ENCODE measurements around the gene ZNF319. TPM values are rescaled to one million over a fixed set of nuclear protein-coding genes. Genes with fewer than 3 reads are reported as not detected.

Gene ZNF319
- total RNA-seq, 1 donor from 2014 or later, result 14.9 TPM

DNA sequence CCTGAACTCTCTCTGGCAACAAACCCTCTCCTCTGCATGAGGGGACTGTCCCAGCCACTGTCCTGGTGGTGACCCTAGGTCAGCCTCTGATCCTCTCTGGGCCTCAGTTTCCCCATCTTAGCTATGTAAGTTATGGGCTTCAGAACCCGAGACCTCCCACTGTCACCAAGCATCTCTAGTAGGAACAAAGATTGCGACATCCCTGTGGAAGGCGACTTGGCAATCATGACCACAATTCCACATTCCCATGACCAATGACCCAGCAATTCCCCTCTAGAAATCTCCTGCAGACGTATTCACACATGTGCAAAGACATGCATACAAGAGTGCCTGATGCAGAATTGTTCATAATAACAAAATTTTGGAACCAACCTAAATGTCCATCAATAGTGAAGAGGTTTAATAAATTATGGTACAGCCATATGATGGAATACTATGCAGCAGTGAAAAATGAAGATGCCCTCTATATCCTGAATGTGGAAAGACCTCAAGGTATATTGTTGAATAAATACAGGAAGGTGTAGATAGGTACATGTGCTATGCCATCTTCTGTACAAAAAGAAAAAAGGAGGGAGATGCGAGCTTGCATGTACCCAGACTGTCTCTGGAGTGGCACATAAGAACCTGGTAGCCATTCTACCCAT is 50.8 kb downstream of the ZNF319 start:
- Mint-ChIP-seq H3K36me3 (ENCODE audit: unreplicated experiment) (no peaks in the 10 kb centered on the region), H3K27ac (ENCODE audit: unreplicated experiment) (no peak overlapping the region), H3K9me3 (ENCODE audit: unreplicated experiment) (no peaks in the 10 kb centered on the region), H3K4me3 (ENCODE audit: unreplicated experiment) (no peak overlapping the region), H3K27me3 (ENCODE audit: unreplicated experiment) (peaks cover 13% of the 10 kb centered on the region), H3K4me1 (ENCODE audit: unreplicated experiment) (no peaks in the 10 kb centered on the region)
- TF ChIP-seq, protein P1, sequence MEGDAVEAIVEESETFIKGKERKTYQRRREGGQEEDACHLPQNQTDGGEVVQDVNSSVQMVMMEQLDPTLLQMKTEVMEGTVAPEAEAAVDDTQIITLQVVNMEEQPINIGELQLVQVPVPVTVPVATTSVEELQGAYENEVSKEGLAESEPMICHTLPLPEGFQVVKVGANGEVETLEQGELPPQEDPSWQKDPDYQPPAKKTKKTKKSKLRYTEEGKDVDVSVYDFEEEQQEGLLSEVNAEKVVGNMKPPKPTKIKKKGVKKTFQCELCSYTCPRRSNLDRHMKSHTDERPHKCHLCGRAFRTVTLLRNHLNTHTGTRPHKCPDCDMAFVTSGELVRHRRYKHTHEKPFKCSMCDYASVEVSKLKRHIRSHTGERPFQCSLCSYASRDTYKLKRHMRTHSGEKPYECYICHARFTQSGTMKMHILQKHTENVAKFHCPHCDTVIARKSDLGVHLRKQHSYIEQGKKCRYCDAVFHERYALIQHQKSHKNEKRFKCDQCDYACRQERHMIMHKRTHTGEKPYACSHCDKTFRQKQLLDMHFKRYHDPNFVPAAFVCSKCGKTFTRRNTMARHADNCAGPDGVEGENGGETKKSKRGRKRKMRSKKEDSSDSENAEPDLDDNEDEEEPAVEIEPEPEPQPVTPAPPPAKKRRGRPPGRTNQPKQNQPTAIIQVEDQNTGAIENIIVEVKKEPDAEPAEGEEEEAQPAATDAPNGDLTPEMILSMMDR (IDR thresholded peaks at IDR 0.05), result no peak
- no peak for DNase-seq (ENCODE audit: extremely low spot score, unreplicated experiment)

DNA sequence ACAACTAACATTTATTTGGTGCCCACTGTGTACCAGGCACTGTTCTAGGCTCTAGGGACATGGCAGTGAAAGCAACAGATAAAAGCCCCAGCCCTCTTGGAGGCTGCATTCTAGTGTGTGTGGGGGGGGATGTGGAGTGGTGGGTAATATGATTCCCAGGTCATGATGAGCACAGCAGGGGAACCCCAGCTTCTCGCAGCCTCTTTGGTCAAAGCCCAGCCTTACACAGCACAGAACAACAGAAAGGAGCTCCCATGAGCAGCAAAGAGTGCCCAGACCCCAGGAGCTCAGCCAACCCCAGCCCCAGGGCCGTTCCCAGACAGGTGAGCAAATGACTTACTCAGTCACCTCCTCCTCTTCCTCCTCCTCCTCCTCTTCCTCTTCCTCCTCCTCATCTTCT is 51.5 kb downstream of the ZNF319 start:
- peaks cover 12% of the 10 kb centered on the region for H3K27me3 Mint-ChIP-seq (ENCODE audit: unreplicated experiment)
- H3K4me1 Mint-ChIP-seq (ENCODE audit: unreplicated experiment), result no peaks in the 10 kb centered on the region
- H3K9me3 Mint-ChIP-seq (ENCODE audit: unreplicated experiment), result no peaks in the 10 kb centered on the region
- TF ChIP-seq, protein P1 (IDR thresholded peaks at IDR 0.05), result no peak
- DNase-seq (ENCODE audit: extremely low spot score, unreplicated experiment), result no peak
- H3K36me3 Mint-ChIP-seq (ENCODE audit: unreplicated experiment), result no peaks in the 10 kb centered on the region
- no peak overlapping the region for H3K4me3 Mint-ChIP-seq (ENCODE audit: unreplicated experiment)
- no peak overlapping the region for H3K27ac Mint-ChIP-seq (ENCODE audit: unreplicated experiment)

DNA sequence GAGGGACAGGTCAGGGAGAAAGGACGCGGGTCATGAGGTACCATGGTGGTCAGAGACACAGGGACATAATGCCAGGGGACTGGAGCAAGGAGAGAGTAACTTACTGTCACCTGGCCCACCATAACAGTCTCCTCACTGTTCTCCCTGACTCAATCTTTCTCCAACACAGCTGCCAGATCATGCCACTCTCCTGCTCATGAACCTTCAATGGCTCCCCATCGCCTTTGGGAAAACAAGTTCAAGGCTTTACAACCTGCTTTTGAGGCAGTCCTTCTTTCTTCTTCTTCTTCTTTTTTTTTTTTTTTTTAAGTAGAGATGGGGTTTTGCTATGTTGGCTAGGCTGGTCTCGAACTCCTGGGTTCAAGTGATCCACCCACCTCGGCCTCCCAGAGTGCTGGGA is 52.4 kb downstream of the ZNF319 start:
- TF ChIP-seq, protein P1 (IDR thresholded peaks at IDR 0.05), result no peak
- H3K27ac Mint-ChIP-seq (ENCODE audit: unreplicated experiment), result no peak overlapping the region
- H3K9me3 Mint-ChIP-seq (ENCODE audit: unreplicated experiment), result no peaks in the 10 kb centered on the region
- no peak overlapping the region for H3K4me3 Mint-ChIP-seq (ENCODE audit: unreplicated experiment)
- no peaks in the 10 kb centered on the region for H3K36me3 Mint-ChIP-seq (ENCODE audit: unreplicated experiment)
- no peaks in the 10 kb centered on the region for H3K4me1 Mint-ChIP-seq (ENCODE audit: unreplicated experiment)
- no peak for DNase-seq (ENCODE audit: extremely low spot score, unreplicated experiment)
- peaks cover 18% of the 10 kb centered on the region for H3K27me3 Mint-ChIP-seq (ENCODE audit: unreplicated experiment)

DNA sequence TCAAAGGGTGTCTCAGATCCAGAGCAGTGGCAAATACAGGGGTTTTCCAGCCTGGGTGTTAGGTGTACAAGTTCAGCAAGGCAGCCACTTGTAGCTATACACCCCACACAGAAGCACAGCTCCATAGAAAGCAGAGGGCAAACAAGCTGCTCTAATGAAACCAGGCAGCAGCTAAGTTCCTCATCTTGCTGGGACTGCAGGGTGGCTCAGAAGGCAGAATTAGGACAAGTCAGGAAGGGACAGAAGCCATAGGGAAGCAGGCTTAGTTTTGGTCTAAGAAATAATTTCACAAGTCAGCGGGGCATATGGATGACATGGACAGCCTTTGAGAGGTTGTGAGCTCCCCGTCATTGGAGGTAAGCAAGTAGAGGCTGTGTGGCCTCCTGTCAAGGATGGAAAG is 53.2 kb downstream of the ZNF319 start:
- Mint-ChIP-seq H3K27ac (ENCODE audit: unreplicated experiment) (no peak overlapping the region), H3K4me1 (ENCODE audit: unreplicated experiment) (no peaks in the 10 kb centered on the region), H3K36me3 (ENCODE audit: unreplicated experiment) (no peaks in the 10 kb centered on the region), H3K27me3 (ENCODE audit: unreplicated experiment) (peaks cover 20% of the 10 kb centered on the region), H3K9me3 (ENCODE audit: unreplicated experiment) (no peaks in the 10 kb centered on the region), H3K4me3 (ENCODE audit: unreplicated experiment) (no peak overlapping the region)
- no peak for DNase-seq (ENCODE audit: extremely low spot score, unreplicated experiment)
- TF ChIP-seq, protein P1 (IDR thresholded peaks at IDR 0.05), result no peak

DNA sequence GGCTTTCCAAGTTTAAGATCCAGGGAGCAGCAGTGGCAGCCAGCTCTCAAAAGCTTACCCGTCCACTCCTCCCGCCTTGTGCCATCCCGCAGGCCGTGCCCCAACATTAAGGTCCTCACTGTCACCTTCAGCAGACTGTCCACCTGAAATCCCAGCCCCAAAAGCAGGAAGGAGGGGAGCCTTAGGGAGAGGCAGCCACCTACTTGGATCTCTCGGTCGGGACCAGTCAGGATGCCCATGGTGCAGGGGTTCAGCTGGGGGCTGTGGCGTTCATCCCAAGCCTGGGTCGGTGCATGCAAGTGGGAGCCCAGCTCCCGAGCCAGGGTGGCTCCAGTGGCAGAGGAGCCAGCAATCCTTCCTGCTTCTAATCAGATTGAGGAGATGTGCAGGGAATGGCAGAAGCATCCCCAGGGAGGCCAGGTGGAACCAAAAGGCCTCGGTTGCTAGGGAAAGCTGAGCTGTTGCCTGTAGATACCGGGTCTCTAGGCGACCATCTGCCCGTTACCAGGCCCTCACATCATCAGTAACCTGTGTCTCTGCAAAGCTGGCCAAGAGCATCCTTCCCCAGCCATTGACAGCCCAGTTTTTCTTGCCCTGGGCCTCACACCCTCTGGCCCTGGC is 54.2 kb downstream of the ZNF319 start:
- Mint-ChIP-seq H3K27me3 (ENCODE audit: unreplicated experiment) (peaks cover 28% of the 10 kb centered on the region), H3K4me1 (ENCODE audit: unreplicated experiment) (no peaks in the 10 kb centered on the region), H3K9me3 (ENCODE audit: unreplicated experiment) (no peaks in the 10 kb centered on the region), H3K4me3 (ENCODE audit: unreplicated experiment) (no peak overlapping the region), H3K27ac (ENCODE audit: unreplicated experiment) (no peak overlapping the region), H3K36me3 (ENCODE audit: unreplicated experiment) (no peaks in the 10 kb centered on the region)
- DNase-seq (ENCODE audit: extremely low spot score, unreplicated experiment), result no peak
- TF ChIP-seq, protein P1 (IDR thresholded peaks at IDR 0.05), result no peak
